Stimulated activated CD4-positive, alpha-beta T cell treated with anti-CD3 and anti-CD28 coated beads, Interleukin-4, amount 100 ng/mL, for 4 hours (primary cell): ENCODE measurements around the gene GPC1.

Source experiments
- DNase-seq, 2 experiments: peaks; one replicate each; pipeline ENCODE4 v3.0.0-alpha.2; 2020

Gene GPC1

GRCh38 chr2:240412975-240413812, 22.3 kb upstream of the GPC1 start:
- DNase-seq = no peak

- DNase-seq = no peak
Observed at GRCh38 chr2:240413813-240414429, 21.5 kb upstream of the GPC1 start.

- no peak for DNase-seq
Observed at GRCh38 chr2:240416821-240417220, 18.6 kb upstream of the GPC1 start.

GRCh38 chr2:240418311-240418710, 17.2 kb upstream of the GPC1 start:
- DNase-seq = no peak

GRCh38 chr2:240419271-240419670, 16.2 kb upstream of the GPC1 start:
- DNase-seq = no peak

- DNase-seq = no peak
Observed at GRCh38 chr2:240419723-240420122, 15.7 kb upstream of the GPC1 start.

GRCh38 chr2:240420206-240421104, 15.0 kb upstream of the GPC1 start:
- no peak for DNase-seq

- DNase-seq = no peak
Observed at GRCh38 chr2:240421381-240421780, 14.1 kb upstream of the GPC1 start.

- no peak for DNase-seq
Observed at GRCh38 chr2:240422658-240423329, 12.7 kb upstream of the GPC1 start.

GRCh38 chr2:240423788-240424191, 11.7 kb upstream of the GPC1 start:
- DNase-seq = no peak

- DNase-seq = no peak
Observed at GRCh38 chr2:240424341-240425235, 10.9 kb upstream of the GPC1 start.

- no peak for DNase-seq
Observed at GRCh38 chr2:240425236-240425615, 10.2 kb upstream of the GPC1 start.

- no peak for DNase-seq
Observed at GRCh38 chr2:240425697-240426096, 9.8 kb upstream of the GPC1 start.

- DNase-seq = no peak
Observed at GRCh38 chr2:240426845-240427721, 8.4 kb upstream of the GPC1 start.

- DNase-seq = no peak
Observed at GRCh38 chr2:240427729-240428128, 7.7 kb upstream of the GPC1 start.

- no peak for DNase-seq
Observed at GRCh38 chr2:240428245-240428644, 7.2 kb upstream of the GPC1 start.

- no peak for DNase-seq
Observed at GRCh38 chr2:240429341-240429871, 6.1 kb upstream of the GPC1 start.

- DNase-seq = no peak
Observed at GRCh38 chr2:240429872-240430491, 5.5 kb upstream of the GPC1 start.

- no peak for DNase-seq
Observed at GRCh38 chr2:240430595-240430994, 4.9 kb upstream of the GPC1 start.

GRCh38 chr2:240431271-240431660, 4.2 kb upstream of the GPC1 start:
- no peak for DNase-seq
